LoVo (cell line): ENCODE data around the gene MRPS2.
"Not testable (repeated sequence)": the region's sequence is repeated elsewhere in the genome, so short reads cannot be mapped to it uniquely, and the experiment has no call there.

Experiments
- DNase-seq: peaks from one replicate; pipeline ENCODE4 v3.0.0-alpha.2; 2016; ENCODE audit warnings: low spot score

MRPS2 gene

DNA sequence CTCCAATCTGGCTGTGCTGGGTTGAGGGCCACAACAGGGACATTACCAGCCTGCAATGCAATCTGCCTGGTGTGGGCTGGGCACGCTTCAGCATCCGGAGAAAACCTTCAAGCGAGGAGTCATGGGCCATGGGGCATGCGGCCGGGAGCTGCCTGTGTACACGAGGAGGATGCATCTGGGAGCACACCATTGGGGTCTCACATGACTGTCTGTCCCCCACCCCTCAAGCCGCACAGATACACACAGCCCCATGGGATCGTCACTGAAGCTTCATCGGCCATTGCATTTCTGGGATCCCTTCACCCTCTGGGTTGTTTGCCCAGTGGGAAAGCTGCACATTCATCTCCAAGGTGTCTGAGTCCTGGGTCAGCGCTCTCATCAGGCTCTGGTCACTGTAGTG lies 30.6 kb downstream of the MRPS2 start:
- DNase-seq = no peak

GRCh38 chr9:135533113-135533512 lies 32.6 kb downstream of the MRPS2 start:
- no peak for DNase-seq

- no peak for DNase-seq
These were observed 33.2 kb downstream of the MRPS2 start for GRCh38 chr9:135533674-135534073.

DNA sequence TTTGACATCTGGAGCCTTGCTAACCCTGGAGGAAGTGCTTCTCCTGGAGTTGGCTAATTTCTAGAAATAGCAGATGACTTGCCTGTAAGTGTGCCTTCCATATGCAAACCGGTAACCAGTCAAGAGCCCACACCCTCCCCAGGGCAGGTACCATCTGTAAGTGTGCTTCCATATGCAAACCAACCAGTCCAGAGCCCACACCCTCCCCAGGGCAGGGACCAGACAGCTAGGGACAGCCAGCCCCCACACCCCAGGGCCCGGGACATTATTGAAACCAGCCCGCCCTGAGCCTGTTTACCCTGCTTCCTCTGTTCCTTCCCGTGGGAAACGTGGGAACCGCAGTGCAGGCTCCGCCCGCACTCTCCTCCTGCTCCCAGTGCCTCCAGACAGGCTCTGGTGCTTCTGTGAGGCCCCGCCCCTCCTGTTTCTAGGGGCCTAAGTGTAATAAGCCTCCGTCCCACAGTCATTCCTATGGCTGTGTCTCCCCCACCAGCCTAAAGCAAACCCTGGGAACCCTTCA lies 33.8 kb downstream of the MRPS2 start:
- not testable (repeated sequence) for DNase-seq

DNA sequence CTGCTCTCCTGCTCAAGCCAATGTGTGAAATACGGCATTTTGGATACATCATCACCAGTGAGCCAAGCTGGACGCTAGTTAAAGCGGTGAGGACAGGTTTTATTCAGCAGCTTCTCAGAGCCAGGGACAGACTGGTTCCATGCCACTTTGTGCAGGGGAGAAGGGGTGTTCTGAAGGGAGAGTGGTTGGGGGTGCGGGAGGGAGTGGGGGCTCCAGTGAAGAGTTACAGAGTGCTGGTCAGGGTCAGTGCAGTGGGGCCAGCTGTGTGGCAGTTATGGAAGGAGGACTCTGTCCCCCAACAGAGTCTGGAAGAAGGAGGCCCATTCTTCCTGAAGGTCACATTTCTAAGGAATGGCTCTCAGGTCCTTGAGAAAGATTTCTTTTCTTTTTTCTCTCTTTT lies 34.3 kb downstream of the MRPS2 start:
- DNase-seq = not testable (repeated sequence)

DNA sequence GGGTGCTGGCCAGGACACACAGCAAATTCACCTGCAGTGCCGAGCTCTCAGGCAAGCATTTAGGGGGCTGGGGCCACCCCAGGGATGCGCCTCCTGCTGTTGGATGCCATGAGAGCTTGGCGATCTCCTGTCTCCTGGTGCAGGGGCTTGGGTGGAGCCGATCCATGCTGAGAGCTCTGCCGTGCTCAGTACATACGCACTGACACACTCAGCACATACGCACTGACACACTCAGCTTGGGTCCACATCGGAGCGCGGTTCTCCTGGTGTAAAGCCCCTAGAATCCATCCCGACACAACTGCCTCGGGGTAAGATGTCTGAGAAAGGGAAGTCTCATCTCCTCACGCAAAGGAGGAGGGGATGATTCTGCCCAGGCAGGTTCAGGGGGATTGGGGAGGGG lies 35.1 kb downstream of the MRPS2 start:
- not testable (repeated sequence) for DNase-seq

- DNase-seq = no peak
These were observed 35.7 kb downstream of the MRPS2 start for GRCh38 chr9:135536216-135536615.

DNA sequence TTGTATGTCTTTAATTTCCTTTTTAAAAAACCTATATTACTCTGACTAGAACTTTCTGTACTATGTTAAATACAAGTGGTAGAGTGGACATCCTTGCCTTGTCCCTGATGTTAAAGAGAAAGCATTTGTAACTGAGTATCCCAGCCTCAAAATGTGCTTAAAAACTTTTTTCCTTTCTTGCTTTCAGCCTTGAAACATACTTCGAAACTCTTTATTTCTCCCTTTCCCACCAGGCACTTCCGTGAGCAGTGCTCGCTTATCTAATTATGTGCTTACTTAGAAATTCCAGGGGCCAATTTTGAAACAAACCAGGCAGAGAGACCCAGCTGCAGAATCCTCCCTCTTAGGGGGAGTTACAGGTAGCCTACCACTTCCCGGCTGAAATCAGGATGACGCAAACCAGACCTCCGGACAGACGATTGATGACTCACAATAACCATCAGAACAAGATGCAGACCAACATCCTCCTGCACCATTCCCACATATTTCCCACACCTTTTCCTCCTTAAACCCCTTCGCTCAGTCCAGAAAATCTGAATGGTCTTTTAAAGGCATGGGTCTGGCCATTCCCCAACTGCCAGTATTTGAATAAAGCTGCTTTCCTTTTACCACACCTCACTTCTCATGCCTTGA lies 42.9 kb downstream of the MRPS2 start:
- not testable (repeated sequence) for DNase-seq

DNA sequence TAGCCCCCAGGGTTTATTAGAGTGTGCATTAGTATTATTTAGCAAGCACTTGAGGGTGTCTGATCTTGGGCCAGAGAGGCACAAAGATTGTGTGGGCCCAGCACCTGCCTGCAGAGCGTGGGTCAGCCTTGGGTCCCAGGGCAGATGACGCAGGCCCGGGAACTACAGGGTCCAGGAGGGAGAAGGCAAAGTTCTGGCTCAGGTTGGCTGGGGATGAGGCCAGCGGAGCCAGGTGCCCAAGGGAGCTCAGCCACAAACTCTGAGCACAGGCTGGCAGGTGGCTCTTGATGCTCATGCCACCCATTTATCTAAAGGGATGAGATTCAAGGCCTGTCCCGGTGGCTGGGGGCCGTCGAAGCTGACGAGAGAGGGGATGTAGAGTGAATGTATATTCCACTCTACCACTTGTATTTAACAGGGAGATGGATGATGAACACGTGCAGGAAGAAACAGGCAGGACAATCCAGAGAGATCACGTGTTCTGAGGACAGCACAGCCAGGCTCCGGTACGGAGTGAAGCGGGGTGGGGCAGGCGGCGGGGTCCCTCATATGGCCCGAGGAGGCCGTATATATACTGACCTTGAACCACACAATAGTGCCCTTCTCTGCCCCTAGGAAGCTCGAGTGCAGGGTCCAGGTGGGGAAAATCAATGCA lies 44.6 kb downstream of the MRPS2 start:
- DNase-seq = no peak

- not testable (repeated sequence) for DNase-seq
These were observed 45.2 kb downstream of the MRPS2 start, which contains the start of gene OBP2A for GRCh38 chr9:135545646-135546176. OBP2A (plus strand) TSS chr9:135546126; CDS start chr9:135546181, 55 bp downstream.

DNA sequence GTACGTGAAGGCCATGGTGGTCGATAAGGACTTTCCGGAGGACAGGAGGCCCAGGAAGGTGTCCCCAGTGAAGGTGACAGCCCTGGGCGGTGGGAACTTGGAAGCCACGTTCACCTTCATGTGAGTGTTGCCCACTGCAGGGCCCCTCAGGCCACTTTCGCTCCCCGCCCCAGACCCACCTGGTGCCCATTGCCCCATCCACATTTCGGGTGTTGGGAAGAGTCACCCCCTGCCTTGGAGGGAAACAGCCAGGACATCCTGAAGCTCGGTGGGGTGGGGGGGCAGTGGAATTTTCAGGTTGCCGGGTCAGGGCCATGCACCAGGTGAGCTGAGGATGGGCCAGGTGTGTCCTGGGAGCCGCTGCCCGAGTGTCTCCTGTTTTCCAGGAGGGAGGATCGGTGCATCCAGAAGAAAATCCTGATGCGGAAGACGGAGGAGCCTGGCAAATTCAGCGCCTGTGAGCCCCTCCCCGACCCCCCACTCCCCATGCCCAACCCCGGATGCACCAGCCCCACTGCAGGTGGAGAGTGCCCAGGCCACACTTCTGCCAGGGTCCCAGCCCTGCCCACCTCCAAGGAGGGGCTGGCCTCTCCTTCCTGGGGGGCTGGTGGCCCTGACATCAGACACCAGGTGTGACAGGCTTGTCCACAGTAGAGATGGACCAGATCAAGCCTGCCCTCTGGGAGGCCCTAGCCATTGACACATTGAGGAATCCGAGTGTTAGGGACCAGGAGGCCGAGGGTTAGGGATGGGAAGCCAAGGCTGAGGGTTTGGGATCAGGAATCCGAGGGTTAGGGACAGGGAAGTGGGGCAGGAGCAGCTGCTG lies 46.5 kb downstream of the MRPS2 start:
- not testable (repeated sequence) for DNase-seq

- no peak for DNase-seq
These were observed 47.6 kb downstream of the MRPS2 start for GRCh38 chr9:135547756-135548736.

DNA sequence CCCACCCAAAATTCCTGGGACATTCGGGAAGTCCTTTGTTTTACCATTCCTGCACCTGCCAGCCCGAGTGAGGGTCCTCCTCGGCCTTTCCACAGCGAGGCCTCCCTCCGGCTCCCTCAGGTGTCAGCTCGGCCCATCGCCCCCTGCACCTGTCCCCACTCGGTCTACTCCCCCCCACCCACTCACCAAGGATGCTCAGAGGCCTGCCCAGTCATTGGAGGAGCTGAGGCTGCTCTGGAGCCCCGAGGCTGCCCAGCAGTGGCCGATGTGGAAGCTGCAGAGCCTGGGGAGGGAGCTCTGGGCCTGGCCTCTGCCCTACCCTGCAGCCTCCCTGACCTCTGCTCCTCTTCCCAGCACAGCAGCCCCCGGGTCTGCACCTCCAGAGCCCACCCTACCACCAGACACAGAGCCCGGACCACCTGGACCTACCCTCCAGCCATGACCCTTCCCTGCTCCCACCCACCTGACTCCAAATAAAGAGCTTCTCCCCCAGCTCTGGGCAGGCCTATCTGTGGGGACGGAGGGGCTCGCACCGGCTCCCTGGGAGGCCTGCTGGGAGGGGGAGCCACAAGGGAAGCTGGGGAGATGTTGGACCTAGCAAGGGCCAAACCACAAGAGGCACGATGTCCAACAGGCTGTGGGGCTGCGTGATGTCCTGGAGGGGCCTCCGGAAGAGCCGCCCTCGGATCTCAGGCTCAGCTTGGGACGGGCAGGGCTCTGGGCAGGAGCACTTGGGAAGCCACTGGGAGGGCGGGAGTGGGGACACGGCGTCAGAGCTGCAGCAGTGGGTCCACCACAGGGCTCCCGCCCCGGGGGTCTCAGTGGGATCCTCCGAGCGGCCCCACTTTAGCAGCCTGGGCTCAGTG lies 49.2 kb downstream of the MRPS2 start:
- DNase-seq = not testable (repeated sequence)

DNA sequence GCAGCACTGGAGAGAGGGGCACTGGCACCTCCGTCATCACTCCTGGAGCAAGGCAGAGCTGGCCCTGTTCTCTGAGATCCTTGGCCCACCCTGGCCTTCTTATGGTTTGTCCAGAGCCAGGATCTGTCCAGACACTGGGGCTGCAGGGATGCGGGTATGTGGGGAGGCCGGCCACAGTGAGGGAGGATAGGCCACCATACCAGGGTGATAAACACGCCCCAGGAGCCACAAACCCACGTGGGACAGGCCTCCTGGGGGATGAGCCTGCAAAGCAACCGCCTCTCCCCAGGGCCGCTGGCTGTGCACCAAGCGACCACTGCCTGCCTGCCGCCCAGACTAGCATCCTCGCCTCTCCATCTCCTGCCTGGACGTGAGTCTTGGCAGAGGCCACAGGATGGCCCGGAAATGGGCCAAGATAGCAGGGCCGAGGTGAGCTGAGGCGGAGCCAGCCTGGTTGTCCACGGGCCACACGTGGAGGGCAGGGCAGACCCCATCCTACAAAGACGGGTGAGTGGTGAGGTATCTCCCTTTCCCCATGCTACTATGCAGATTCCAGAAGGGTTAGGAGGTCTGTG lies 49.9 kb downstream of the MRPS2 start:
- DNase-seq = no peak

- DNase-seq = no peak
These were observed 50.5 kb downstream of the MRPS2 start for GRCh38 chr9:135551031-135551430.

DNA sequence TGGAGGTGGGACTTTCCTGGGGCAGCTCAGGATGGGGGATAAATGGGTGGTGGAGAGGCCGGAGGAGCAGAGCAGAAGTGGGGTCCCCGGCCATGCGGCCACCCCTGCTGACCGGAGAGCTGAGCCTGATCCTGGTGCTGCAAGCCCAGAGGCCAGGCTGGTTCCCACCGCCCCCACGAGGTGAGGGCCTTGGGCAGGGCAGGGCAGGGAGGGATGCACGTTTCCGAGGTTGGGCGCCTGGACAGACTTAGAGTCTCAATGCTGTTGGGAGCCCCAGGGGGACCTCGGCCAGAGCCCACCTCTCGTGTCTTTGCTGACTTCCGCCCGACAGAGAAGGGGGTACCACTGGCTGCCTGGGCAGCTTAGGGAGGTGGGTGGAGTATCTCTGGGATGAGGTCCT lies 51.0 kb downstream of the MRPS2 start:
- no peak for DNase-seq

DNA sequence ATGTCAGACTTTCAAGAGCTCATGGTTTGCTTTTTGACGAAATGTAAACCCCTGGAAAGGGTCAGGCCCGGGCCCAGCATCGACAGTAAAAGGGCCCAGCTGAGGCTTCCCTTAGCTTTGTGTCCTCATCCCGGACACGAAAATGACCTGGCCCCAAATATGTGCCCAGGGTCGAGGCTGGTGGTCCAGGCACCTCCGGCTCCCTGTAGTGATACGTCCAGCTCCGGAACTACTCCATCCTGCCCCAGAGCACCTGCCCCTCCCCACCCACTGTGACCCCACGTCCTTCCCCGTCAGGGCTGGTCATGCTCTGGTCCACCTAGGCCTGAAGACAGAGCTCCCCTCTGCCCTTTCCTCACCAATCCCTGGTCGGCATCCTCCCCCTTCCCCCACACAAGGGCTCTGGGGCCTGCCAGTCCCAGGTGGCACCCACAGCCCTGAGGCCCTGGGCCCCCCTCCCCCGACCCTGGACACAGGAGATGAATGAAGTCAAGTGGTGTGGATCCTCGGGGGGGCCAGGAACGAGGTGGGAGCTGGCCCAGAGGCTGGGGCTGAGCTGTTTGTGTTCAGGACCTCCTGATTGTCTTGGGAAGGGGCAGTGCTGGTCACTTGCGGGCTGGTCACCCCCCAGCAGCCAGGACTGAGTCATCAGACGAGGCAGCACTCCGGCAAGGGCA lies 51.7 kb downstream of the MRPS2 start:
- no peak for DNase-seq

DNA sequence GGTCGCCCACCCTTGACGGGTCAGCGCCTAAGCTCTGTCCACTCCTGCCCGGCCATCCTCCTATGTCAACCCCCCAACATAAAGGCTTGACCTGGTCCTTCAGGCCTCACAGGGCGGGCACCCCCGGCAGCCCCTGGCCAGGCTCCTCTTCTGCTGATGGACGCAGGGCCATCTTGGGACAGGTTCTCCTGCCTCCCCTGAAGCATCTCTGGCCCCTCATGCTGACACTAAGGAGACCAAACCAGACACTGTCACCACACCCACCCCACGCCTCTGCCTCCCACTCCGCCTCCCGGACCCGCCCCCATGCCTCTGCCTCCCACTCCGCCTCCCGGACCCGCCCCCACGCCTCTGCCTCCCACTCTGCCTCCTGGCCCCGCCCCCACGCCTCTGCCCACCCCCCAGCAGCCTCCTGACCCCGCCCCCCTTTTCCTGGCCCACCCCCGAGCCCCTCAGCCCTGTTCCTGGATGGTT lies 52.3 kb downstream of the MRPS2 start:
- no peak for DNase-seq
